Measurements from ENCODE around the gene CLEC16A.

Gene CLEC16A

DNA sequence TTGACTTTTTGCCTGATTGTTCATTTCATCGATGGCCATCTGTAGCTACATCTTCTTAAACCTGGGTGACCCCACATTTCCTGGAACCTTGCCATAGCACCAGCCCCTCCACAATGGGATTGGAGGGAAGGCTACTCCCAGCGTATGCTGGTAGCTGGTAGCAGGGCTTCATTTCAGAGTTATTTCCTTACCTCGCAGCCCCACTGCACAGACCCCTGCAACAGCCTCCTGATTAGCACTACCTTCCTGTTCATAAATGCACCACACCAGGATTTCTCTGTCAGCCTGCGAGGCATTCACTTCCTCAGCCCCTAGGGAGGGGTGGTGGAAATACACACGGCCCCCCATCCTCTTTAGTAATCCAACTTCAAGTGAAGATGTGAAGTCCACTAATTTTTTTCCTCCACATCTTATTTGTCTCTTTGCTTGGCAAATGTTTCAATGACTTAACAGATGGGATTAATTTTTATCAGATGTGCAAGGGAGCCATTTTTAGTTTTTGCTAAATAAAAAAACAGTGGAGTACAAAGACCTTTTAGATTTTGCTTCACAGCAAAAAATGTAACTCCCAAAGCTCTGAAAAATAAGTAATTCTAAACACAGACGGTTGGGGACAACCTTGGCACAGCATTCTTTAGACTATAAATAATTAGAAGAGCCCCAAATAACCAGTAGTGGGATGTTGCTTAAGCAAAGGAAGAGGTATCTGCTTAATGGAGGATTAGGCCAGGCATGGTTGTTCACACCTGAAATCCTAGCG is 76.6 kb downstream of the CLEC16A start:
- DNase-seq, result peak; percentile 54

DNA sequence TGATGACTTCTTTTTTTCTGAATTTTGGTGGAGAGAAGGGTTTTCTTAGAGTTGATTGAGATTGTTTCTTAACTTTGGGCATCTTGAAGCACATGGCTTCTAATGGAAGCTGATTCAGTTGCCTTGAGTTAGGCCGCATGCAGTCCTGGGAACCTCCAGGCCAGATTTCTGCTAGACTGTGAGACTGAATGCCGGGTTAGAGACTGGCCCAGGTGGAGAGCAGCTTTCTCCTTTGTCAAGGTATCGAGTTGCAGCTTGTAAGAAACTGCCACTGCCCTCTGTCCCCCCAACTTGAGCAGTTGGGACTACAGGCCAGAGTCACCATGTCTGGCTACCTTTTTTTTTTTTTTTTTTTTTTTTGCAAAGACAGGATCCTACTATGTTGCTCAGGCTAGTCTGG is 77.6 kb downstream of the CLEC16A start:
- no peak for DNase-seq

GRCh38 chr16:11023262-11024039 is 79.1 kb downstream of the CLEC16A start:
- DNase-seq, result no peak

GRCh38 chr16:11024333-11025053 is 80.1 kb downstream of the CLEC16A start:
- no peak for DNase-seq

- DNase-seq, result no peak
Measured at GRCh38 chr16:11025120-11025531, 80.8 kb downstream of the CLEC16A start.

DNA sequence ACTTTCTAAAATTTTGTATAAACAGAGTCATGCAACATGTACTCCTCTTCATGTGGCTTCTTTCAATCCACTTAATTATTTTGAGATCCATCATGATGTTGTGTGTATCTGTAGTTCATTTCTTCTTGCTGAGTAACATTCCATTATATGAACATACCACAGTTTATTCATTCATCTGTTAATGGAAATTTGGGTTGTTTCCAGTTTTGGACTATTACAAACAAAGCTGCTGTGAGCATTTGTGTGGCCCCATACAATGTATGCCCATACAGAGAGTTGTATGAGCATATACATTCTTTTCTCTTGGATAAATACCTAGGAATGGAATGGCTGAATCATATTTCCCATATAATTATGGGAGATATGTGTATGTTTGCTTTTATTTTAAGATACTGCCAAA is 85.6 kb downstream of the CLEC16A start:
- DNase-seq, result peak; percentile 98

DNA sequence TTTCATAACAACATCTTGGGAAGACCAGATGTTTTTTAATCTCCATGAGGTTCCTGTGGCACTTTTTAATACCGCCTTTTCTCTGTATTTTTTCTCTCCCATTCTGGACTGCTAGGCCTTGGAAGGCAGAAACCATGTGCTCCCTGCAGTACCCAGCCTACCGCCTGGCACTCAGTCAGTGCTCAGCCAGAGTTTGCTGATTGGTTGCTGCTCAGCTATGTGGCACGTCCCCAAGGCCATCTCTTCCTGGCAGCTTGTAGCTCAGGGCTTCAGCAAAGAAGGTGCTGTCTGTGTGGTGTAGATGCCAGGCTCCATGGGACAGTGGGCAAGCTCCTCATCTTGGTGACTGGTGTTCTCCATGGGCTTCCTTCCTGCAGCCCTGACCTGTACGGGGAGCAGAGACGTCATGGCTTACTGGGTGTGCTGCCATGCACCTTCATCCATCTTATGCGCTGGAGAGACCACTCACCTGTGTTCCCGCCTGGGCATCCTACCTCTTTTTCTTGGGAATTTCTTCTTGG is 86.7 kb downstream of the CLEC16A start:
- no peak for DNase-seq

- no peak for DNase-seq
Measured at GRCh38 chr16:11032000-11032921, 87.9 kb downstream of the CLEC16A start.

DNA sequence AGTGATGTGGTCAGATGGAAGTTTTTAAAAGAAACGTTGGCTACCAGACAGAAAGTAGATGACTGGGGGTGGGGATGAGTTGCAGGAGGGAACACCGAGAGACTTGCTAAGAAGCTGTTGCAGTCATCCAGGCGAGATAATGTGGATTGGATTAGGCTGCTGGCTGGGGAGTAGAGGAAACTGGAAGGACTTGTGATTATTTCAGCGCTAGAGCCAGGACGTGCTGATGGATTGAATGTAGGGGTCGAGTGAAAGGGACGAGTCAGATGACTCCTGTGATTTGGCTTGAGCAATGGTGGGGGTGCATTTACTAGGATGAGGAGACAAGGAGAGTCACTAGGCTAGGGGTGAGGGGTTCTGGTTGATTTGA is 88.5 kb downstream of the CLEC16A start:
- DNase-seq, result peak; percentile 66

DNA sequence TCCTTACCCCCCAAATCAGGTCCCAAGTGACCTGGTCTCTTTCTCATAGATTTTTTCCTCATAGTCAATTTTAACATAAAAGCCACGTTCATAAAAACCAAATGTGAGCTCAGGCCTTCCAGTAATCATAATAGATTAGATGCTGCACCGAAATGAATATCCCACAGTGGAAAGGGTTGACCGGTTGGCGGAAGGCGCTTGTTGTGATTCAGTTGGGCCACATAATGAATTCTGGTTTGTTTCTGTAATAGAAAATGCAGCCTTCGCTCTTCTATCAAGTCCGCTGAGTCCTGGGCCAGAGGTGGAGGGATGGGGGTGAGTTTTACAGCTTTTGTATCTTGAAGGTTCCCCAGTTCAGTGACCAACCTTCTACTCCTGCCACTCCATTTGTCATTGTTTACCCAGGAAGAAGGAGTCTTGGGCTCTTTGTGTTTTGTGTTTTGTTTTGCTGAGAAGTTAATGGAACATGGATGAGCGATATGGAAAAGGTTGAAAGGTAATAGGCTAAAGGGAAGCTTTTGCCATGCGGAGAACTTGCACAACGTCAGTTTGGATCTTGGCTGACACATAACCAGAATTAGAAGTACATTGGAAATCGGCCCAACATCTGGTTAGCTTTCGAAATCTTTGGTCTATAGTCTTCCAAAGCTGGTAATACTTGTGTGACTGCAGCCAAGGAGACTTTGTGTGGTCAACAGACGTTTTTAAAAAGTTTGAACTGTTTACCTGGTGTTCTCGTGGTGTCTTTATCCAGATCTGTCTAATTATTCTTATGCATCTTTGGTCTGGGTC is 89.5 kb downstream of the CLEC16A start:
- DNase-seq, result peak; percentile 66

GRCh38 chr16:11034481-11034931 is 90.1 kb downstream of the CLEC16A start:
- DNase-seq, result no peak

- no peak for DNase-seq
Measured at GRCh38 chr16:11035096-11035495, 90.7 kb downstream of the CLEC16A start.

DNA sequence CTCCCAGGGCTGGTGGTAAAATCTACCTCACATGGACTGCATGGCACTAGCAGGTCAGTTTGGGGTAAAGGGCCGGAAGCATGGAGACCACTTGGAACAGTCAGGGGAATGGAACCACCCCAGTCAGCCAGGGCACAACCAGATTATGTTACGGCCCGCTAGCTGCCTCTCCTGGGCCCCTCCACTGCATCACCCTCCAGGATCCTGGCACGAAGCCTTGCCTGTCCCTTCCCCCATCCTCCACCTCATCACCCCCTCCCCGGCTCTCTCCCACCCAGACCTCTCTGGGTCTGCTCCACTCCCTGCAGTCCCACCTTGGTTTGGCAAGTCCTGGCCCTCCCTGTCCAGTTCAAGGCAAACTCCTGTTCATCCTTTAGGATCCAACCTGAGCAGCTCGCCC is 91.7 kb downstream of the CLEC16A start:
- no peak for DNase-seq

- no peak for DNase-seq
Measured at GRCh38 chr16:11036868-11037410, 92.6 kb downstream of the CLEC16A start.

- DNase-seq, result no peak
Measured at GRCh38 chr16:11038305-11038704, 93.9 kb downstream of the CLEC16A start.

GRCh38 chr16:11038777-11039176 is 94.4 kb downstream of the CLEC16A start:
- no peak for DNase-seq

GRCh38 chr16:11039726-11040125 is 95.4 kb downstream of the CLEC16A start:
- no peak for DNase-seq

DNA sequence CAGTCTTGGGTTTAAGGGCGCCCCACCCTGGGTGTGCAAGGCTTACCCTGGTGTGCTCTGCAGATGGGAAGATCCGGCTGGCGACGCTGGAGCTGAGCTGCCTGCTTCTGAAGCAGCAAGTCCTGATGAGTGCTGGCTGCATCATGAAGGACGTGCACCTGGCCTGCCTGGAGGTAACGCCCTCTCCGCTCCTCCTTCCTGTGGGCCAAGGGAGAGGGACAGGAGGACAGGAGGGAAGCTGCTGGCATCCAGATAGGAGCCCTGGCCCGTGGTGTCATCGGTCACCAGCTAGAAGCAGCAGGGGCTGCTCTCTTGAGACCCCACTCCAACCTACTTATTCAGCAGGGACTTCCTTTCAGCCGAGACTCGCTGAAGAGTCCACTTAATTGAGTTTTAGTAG is 97.8 kb downstream of the CLEC16A start:
- DNase-seq, result no peak

GRCh38 chr16:11045441-11045840 is 101.1 kb downstream of the CLEC16A start:
- DNase-seq, result no peak

DNA sequence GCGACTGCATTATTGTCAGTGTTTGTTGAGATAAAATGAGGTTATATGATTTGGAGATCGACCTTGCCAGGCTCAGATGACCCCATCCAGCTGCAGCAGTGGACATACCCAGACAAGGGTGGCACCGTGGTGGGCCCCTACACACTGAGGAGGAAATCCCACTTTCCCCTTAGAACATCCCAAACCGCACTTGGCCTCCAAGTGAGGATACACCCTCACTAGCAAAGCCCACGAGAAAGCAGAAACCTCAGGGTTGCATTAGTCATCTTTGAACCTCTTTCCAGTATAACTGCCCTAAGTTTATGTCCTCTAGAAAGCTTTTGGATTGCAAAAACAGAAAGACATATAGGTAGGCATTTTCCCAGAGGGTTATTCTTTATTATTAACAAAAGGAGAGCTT is 101.5 kb downstream of the CLEC16A start:
- DNase-seq, result no peak

Measured in fibroblast of skin of scalp (primary cell).